DMS153 treated with DMSO at 0.1 percent for 48 hours (cell line): Measurements from ENCODE around the gene IRX5.

ENCODE experiments used
- DNase-seq: peaks from one replicate; lab custom pipeline; 2025; ENCODE audit not compliant: unreplicated experiment; lab: John Stamatoyannopoulos, UW

IRX5 gene

GRCh38 chr16:54930005-54930868, at the start of gene IRX5:
Gene IRX5, plus strand, starts transcription at chr16:54930865. Its CDS starts 334 bp downstream, at chr16:54931199.
- peak; percentile 85 for DNase-seq

DNA sequence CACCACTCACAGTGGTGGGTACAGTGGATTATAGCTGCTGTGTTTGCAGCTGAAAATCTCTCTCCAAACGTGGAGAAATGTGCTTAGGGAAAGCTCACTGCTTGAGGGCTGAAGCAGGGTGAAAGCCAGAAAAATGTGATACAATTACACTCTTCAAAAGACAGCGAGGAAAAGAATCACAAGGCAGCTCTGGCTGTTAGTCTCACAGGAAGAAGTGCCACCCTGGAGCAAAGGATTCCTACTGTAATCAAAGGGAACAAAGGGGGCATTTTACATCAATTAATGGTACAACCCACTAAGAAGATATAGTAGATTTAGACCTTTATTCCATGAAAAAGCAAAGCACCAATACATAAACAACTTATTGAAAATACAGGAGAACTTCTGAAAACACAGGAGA, 48.1 kb upstream of the IRX5 start:
- DNase-seq: no peak

DNA sequence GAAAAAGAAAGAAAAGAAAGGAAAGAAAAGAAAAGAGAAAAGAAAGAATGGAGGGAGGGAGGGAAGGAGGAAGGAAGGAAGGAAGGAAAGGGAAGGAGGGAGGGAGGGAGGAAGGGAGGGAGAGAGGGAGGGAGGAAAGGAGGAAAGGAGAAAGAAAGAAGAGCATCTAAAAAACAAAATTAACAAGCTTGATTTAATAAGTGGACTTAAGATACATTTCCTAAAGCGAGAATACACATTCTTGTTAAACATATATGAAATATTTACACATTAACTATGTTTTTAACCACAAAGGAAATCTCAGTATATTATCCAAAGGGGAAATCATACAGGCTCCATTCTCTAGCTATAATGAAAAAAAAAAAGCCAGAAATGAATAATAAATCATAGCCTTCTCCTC, 47.3 kb upstream of the IRX5 start:
- DNase-seq: no peak

- DNase-seq: no peak
Measured at GRCh38 chr16:54886078-54886477, 44.6 kb upstream of the IRX5 start.

- DNase-seq: no peak
Measured at GRCh38 chr16:54890381-54890780, 40.3 kb upstream of the IRX5 start.

GRCh38 chr16:54891346-54891745, 39.3 kb upstream of the IRX5 start:
- no peak for DNase-seq

DNA sequence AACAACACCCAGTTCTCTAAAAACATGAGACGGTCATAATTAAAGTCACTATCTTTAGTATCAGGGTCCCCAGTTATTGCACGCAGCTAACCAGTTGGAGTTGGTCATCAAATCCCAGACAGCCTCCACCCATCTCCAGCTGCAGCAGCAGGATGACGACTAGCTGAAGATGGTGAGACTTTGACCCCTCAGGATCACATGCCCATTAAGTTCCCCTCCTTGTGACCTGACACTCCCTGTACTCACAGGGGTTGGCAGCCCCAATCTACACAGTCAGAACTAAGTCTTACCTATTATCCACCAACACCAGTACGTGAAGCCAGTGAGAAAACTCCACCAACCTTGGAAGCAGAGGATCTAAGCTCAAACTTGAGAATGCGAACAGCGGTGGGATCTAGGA, 37.7 kb upstream of the IRX5 start:
- no peak for DNase-seq

GRCh38 chr16:54897930-54898329, 32.7 kb upstream of the IRX5 start:
- no peak for DNase-seq

DNA sequence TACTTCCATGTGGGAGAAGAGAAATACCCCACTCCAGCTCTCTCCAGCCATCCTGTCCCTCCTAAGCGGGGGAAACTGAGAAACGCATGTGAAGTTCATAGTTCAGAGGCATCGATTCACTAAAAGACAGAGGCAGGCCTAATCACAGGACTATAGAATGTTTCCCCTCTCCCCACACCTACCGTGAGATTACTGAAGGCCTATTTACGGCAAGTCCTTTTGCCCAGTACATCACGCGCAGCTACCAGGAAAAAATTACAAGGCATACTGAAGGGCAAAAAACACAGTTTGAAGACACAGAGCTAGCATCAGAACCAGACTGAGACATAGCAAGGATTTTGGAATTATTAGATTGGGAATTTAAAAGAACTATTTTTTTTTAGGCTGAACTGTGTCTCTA, 29.1 kb upstream of the IRX5 start:
- no peak for DNase-seq

DNA sequence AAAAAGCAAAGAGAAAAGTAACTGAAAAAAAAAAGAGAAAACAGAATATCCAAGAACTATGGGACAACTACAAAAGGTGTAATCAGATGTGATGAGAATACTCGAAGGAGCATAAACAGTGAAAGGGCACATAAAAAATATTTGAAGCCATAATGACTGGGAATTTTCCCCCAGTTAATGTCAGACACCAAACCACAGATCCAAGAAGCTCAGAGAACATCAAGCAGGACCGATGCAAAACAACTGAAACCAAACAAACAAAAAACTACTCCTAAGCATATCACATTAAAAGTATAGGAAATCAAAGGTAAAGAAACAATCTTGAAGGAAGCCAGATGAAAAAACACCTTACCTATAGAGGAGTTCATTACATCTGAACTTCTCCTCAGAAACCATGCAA, 27.6 kb upstream of the IRX5 start:
- no peak for DNase-seq

GRCh38 chr16:54911079-54911478, 19.6 kb upstream of the IRX5 start:
- DNase-seq: no peak

DNA sequence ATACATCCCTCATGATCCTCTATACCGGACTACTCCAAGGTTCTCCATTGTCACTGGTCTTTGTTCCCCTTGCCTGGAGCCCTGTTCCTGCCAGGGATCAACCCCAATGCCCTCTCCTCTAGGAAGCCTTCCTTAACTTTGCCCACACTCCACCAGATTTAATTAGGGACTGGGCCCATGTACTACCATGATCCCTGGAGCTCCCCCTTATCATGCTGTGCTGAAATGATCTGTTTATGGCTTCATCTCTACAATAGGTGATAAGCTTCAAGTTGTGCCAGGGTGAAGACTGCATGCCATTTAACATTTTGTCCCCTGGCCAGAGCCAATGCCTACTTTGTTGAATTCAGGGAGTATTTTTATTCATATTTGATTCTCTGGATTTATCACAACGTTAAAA, 17.9 kb upstream of the IRX5 start:
- DNase-seq: no peak

- DNase-seq: no peak
Measured at GRCh38 chr16:54921206-54921824, 9.3 kb upstream of the IRX5 start.

DNA sequence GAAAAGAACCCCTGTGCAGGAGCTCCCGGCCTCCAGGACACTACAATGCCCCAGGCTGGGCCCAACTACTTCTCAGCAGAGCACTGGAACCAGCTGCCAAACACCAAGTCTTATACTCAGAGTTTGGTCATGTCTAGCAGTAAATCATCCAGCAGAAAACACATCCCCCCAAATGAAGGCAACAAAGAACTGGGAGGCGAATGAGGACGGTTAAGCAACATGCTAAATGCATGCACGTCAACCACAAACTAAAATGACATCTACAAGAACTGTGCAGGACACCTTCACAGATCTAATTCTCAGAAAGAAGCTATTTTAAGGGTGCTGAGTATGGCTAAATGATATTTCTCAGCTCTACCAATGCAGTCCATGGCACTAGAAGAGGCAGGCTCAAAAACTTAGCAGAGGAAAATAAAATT, 7.6 kb upstream of the IRX5 start:
- DNase-seq: no peak

DNA sequence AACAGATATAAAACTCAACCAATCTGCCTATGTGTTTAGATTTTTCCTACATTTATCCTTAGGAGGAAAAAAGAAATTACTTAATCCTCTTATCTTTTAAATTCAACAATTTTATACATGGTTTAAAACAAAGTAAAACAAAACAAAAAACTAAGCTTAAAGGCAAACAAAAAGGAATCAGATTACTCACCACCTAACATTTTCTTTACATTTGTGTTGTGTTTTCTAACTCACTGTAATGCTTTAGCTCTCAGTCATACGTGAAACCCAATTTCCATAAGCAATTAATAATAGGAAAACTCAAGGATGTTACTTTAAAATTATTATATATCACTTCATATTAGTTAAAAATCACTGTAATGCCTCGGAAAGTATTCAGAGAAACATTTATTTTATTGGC, 6.7 kb upstream of the IRX5 start:
- DNase-seq: no peak

DNA sequence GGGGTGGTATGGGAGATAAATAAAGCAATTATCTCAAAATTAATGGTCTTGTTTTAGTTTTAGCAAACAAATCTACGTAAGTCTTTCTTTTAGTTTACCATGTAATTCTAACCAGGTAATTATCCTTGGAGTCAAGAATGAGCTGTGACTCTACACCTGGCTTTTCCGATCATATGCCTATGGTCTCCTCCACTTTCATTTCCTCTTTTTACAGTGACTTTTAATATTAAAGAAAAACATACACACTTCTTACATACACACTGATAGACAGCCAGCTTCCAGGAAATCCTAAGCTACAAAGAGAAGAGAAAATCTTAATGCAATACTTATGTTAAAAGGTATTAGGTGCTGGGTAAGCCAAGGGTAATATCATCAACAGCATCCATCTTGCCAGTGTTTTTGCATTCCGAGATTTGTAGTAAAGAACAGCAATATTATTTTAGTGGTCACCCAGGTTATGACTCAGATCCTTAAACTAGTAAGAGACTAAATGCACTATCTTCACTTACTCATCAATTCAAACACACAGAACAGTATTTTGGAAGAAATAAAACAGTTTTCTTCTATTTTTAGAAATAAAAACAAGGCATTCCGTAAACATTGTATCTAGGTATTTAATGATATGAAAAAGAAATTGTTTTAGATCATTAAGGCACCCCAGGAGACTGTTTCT, 4.4 kb upstream of the IRX5 start:
- DNase-seq: no peak

DNA sequence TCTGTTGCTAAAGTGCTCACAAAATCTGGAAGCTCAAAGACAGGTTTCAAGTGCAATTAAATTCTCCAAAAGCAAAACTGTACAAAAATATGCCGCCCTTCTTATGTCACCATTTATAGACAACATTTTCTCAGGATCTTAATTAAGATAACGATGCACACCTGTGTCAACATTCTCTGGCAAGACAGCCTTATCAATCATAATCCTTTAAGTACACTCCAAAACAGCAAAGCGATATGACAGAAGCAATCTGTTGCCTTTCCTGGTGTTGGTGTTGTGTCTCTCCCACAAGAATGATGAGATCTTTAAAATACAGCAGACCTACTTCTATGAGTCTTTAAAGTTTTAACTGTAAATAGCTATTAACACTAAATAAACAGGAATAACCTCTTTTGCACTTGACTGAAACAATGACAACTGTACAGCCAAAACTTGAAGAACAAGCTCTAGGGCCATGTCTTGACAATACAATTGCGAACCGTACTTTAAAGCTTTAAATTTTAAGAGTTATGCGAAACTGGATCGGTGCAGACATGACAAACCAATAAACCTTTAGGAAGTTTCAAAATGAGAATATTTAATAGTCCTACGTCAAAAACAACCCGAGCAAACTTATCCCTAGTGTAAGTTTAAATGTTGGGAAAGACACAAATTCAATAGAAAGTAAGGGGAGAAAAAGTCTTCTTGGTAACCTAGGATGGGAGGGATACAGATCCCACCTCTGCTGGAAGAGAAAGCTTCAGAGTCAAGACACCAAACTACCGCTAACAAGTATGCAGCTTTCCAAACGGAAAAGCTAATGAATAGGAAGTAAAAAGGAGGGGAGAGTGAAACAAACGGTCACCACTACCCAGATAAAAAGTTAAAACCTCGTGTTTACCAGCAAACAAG, 3.3 kb upstream of the IRX5 start:
- DNase-seq: peak; percentile 11

DNA sequence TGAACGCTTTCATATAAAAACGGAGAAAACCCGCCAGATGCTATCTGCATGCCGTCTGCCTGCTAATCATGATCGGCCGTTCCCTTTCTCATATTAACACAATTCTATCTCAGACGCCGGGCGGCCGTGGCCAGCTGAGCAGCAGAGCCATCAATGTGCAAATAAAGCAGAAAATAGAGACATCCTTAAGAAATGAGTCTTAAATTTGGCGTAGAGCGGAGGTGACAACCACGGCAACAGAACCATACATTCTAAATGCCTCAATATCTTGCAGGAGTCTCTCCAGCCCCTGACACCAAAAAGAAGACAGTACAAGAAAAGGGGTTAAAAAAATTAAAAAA, 2.7 kb upstream of the IRX5 start:
- no peak for DNase-seq

DNA sequence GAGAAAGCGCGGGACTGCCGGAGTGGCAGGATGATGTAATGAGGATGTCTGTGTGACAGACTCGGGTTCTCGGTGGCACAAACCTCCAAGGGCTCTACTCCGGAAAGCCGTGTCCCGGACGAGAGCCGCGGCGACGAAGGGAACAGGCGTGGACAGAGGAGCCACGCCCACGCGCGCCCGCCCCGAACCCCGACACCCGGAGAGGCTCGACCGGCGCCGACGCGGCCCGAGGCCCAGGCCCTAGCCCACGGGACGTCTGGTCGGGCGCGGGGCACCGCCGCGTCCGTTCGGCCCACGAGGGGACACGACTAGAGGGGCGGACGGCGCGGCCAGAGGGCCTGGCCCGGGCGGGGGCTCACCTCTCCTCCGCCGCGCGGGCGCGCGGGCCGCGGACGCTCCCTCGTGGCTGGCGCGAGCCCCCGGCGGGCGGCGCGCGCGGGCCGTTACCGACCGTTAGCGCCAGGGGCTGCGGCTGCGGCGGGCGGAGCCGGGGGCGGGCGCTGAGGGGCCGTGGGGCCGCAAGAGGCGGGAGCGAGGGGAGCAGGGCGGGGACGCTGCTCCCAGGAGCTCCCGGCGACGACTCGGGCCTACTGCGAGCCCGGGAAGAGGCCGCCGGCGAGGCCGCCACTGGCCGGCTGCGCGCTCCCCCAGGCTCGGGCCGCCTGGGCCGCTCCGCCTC, 2.1 kb upstream of the IRX5 start:
- peak; percentile 28 for DNase-seq

- DNase-seq: peak; percentile 97
Measured at GRCh38 chr16:54929090-54930004, 1.3 kb upstream of the IRX5 start.
